ENCODE data around the gene CELF4.
A peak's percentile ranks its signal among the peaks of the same experiment; 100 is the strongest.

The CELF4 gene

GRCh38 chr18:37305066-37305465 is 260.5 kb downstream of the CELF4 start:
- DNase-seq (ENCODE audit: low spot score): no peak
- H3K4me3 ChIP-seq: no peak overlapping the region
- TF ChIP-seq CTCF (IDR thresholded peaks at IDR 0.05): no peak

GRCh38 chr18:37304012-37304680 is 261.5 kb downstream of the CELF4 start:
- TF ChIP-seq CTCF (IDR thresholded peaks at IDR 0.05): no peak
- Histone ChIP-seq H3K4me3 (no peak overlapping the region), H3K27ac (no peak overlapping the region)
- no peak for DNase-seq (ENCODE audit: low spot score)

More at GRCh38 chr18:37305066-37305465, 260.5 kb downstream of the CELF4 start:
- H3K27ac ChIP-seq: no peak overlapping the region

DNA sequence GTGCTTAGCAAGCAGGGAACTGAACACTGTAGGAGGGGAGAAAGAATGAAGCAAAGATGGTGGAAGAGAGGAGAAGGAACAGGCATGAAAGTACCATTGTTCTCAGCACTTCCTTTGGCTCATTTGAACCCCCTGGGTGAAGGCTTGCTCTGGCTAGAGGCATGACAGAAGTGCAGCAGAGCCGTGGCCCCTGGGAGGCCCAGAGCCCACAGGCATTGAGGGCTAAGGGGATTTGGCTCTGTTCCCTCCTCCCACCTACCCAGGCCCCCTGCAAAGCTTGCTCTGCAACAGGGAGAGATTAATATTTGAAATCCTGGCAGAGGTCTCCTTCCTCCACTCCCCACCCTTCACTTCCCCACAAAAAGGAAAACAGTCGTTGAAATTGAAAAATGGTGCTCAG is 262.6 kb downstream of the CELF4 start:
- no peak for TF ChIP-seq CTCF (IDR thresholded peaks at IDR 0.05)
- Histone ChIP-seq H3K4me3 (no peak overlapping the region), H3K27ac (no peak overlapping the region)
- no peak for DNase-seq (ENCODE audit: low spot score)

DNA sequence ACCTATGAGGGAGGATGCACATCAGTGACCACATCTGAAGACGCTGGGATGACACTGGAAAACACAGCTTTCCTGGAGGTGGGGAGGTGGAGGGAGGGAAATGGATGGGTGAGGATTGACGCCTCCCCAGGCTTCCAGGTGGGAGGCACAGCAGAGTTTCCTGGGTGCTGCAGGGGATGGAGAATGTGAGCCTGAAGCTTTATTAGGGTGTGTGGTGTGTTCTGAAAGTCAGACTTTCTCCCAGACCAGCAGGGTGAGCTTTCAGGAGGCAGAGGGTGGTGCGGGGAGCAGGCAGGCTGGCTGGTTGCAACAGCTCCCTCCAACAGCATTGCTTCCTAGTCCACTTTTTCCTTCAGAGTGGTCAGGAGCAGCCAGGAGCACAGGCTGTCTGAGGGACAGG is 263.1 kb downstream of the CELF4 start:
- DNase-seq (ENCODE audit: low spot score): no peak
- no peak overlapping the region for H3K4me3 ChIP-seq
- no peak for TF ChIP-seq CTCF (IDR thresholded peaks at IDR 0.05)
- H3K27ac ChIP-seq: no peak overlapping the region

DNA sequence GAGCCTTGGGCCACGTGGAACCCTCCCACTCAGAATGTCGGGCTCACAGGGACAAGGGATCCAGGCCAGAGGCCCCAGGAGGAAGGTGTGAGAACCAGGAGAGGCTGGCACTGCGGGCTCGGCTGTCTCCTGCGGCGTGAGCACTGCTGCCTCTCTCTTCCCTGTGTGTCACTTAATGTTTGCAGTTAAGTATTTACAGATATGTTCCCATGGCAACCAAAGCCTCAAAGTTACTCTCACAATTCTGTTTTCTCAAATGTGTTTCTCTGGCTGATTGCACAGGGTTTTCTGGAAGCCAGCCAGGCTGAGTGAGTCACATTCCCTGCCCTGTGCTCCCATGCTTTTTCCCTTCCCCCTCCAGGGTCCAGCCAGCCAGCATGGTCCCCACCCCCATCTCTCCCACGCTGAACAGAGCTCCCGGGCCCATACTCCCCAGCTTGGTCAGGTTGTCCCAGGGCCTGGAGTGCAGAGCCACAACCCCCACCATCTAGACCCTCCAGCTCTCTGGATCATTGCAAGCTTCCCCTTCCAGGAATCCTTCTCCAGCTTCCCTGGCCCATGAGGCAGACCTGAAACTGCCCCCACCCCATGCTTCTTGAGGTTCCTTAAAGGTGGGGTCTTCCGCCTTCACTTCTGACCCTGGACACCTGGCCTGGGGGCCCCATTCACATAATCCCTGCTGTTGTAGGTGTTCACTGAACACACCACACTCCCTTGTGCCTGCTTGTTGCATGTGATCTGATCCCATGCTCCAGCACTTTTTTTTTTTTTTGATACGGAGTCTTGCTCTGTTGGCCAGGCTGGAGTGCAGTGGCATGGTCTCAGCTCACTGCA is 265.9 kb downstream of the CELF4 start:
- Histone ChIP-seq H3K27ac (peak overlapping the region in 1 of 2 donors; percentile 12), H3K4me3 (no peak overlapping the region)
- DNase-seq (ENCODE audit: low spot score): peak; percentile 84
- TF ChIP-seq CTCF (IDR thresholded peaks at IDR 0.05): no peak

DNA sequence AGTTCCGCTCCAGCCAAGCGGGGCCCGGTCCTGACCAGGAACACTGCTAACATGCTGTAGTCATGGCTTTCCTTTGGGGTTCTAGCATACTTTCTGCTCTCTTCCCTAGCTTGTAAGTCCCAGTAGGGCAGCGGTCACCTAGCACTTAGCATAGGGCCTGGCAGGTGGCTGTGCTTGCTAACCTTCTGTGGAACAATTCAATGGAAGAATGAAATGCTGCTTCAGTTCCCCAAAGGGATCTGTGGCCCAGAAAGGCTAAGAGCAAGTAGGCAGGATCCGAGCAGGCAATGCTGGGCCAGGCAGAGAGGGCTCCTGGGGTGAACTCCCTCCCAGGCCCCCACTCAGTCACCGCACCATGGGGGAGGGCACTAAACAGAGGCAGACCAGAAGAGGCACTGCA is 266.8 kb downstream of the CELF4 start:
- TF ChIP-seq CTCF (IDR thresholded peaks at IDR 0.05): no peak
- DNase-seq (ENCODE audit: low spot score): no peak
- no peak overlapping the region for H3K4me3 ChIP-seq
- peak overlapping the region in 1 of 2 donors; percentile 1 for H3K27ac ChIP-seq

DNA sequence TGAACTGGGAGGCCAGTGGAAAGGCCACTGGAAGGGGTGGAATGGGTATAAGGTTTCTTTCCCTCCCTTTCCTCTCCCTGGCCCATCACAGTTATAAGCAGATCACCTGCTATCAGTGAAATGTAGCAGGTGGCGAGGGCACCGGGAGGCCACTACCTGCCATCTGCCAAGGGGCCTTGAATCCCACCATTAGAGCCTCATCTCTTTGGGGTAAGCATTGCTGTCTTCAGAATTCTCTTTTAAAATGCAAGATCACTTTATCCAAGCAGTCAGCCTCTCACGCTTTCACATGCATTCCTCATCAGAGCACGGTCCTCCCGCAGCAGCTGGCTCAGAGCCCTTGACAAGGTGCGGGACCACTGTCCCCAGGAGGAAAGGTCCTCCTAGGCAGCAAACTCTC is 268.5 kb downstream of the CELF4 start:
- no peak overlapping the region for H3K27ac ChIP-seq
- DNase-seq (ENCODE audit: low spot score): no peak
- no peak overlapping the region for H3K4me3 ChIP-seq
- TF ChIP-seq CTCF (IDR thresholded peaks at IDR 0.05): no peak

Measured in coronary artery (tissue), 2 donors.